IPS-NIHi11 (cell line): ENCODE measurements around the gene BOLA1.
"Not testable (repeated sequence)": the region's sequence is repeated elsewhere in the genome, so short reads cannot be mapped to it uniquely, and the experiment has no call there.

Experiments used
- DNase-seq: peaks from one replicate; pipeline ENCODE4 v3.0.0; 2012; ENCODE audit warnings: mixed read lengths, low spot score

The BOLA1 gene

DNA sequence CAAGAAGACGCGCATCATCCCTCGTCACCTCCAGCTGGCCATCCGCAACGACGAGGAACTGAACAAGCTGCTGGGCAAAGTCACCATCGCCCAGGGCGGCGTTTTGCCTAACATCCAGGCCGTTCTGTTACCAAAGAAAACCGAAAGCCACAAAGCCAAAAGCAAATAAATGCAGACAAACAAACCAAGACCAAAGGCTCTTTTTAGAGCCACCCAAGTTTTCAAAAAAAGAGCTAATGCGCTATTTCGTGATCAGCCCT lies 12.2 kb upstream of the BOLA1 start:
- DNase-seq = not testable (repeated sequence)

DNA sequence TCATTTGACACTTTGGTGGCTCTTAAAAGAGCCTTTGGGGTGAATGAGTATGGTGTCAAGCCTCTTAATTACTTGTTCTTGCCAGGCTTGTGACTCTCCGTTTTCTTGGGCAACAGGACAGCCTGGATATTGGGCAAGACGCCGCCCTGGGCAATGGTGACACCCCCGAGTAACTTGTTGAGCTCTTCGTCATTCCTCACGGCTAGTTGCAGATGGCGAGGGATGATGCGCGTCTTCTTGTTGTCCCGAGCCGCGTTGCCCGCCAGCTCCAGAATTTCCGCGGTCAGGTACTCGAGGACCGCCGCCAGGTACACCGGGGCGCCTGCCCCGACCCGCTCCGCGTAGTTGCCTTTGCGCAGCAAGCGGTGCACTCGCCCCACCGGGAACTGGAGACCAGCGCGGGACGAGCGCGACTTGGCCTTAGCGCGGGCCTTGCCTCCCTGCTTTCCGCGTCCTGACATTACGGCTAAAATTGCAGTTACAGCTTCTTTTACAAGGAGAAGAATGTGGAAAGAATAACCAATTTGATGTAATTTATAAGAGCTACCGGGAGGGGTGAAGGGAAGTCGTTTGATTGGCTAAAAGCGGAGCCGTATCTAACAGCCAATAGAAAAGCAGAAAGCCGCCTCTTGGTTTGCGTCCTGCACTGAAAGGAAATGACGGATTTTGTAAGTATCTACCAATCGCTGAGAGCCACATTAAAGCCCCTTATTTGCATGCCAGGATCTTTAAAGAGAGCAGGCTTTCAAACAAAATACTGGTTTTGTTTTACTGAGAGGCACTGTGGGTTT lies 11.7 kb upstream of the BOLA1 start:
- peak; percentile 72 for DNase-seq

DNA sequence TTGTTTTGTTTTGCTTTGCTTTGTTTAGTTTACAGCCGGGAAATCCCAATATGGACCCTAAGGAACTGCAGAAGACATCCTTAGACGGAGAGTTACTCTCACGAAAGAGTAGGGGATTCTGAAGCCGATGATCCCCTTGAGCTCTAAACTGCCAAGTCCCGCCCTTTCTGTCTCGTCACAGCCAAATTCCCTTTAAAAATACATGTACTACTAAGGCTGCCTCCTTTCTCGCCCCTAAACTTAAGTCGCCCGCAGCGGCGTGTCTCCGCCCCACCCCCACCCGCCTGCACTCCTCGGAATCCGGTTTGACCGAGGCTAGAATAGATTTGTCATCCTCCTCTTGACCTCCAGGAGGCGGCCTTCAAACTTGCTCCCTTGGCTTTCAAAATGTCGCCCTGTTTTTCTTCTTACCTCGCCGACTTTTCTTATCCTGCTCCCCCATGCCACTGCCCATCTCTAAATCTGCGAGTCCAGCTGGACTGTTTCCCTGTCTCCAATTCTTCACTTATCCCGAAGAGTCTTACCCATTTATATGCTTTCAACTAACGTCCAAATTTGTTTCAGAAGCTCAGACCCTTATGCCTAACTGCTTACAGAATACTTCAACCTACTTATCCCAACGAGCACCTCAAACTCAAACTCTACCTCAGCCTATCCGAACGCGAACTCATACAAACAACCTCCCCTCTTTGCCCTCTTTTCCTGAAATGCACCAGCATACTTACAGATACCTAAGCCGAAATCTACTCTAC lies 10.9 kb upstream of the BOLA1 start:
- DNase-seq = peak; percentile 63

DNA sequence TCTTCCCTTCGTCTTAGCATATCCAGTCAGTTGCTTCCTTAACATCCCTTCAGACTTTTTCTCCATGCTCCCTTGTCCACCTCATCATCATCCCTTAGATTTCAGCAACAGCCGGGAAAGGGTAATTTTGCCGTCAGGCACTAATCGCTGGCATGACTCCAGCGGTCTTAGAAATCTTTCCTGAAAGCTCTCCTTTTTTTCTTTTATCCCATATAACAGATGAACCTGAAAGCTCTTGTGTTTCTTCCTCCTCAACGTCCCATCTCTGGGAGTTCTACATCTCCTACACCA lies 10.4 kb upstream of the BOLA1 start:
- no peak for DNase-seq

DNA sequence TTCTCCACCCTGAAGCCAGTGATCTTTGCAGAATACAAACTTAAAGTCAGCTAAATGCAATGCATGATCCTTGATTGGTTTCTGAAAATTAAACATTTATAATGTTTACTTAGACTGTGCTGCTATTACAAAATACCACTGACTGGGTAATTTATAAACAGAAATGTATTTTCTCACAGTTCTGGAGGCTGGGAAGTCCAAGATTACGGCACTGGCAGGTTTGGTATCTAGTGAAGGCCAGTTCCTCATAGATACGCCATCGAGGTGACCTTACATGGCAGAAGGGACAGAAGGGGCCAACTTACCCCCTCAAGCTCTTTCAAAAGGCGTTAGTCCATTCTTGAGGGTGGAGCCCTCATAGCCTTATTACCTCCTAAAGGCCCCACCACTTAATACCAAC lies 2.8 kb upstream of the BOLA1 start:
- DNase-seq = no peak

DNA sequence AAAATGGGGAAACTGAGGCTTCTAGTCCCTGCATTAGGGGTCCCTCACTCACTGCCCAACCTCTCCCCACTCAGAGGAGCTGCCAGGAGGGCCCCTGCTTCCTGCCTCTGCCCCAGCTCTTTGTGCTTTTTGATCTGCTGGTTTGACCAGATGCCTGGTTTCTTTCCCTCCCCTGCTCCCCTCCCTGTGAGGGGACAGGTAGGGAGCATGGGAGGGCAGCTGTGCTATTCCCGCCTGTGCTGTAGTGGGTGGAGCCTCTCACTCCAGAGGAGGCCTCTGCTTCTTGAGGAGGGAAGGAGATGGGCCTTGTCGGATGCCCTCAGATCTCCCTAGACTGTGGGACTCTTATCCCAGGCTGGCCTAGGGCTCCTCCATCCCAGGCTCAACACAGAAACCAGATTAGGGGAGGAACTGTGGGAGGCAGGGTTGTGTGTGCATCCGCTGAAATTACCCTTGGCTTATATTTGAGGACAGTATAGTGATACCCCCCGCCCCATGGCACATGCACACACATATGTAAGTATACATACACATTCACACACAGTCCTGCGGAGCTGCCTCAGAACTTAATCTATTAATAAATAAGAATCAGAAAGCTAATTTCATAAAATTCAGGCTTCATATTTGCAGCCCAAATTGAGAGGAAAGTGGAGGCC lies 4.6 kb downstream of the BOLA1 start:
- peak; percentile 51 for DNase-seq

DNA sequence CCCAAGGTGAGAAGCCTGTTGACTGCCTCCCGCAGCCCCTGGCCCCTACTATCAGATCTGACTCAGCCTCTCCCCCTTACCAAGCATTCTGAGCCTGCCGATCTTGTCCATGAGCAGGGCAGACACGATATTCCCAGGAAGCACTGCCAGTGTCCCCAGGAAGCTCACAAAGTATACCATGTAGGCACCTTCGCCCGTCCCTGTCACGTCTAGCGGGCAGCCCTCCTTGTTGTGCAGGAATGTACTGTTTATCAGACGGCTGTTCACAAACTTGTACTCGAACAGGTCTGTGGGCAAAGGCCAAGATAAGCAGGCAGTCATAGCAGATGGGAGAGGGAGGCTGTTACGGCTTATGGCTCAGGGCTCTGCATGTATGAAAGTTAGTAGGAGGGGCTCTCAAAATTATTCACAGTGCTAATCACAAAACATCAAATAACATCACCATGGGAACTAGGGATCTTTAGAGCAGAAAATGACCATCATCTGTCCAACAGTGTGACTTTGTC lies 7.3 kb downstream of the BOLA1 start:
- no peak for DNase-seq

DNA sequence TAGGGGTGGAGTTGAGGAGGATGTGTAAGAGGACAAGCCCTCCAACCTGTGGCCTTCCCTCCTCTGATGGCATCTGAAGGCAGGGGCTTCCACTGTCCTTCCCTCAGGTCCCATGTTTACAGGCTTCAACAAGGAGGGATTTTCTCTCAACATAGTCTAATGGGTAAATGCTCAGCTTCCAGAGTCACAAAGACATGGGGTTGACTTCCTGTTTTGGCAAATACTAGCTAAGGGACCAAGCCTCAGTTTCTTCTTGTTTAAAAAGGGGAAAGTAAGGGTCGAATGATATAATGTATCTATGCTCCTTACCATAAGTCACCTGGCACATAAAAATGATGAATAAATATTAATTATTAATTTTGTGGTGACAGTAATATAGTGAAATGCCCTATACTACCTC lies 15.2 kb downstream of the BOLA1 start:
- no peak for DNase-seq

DNA sequence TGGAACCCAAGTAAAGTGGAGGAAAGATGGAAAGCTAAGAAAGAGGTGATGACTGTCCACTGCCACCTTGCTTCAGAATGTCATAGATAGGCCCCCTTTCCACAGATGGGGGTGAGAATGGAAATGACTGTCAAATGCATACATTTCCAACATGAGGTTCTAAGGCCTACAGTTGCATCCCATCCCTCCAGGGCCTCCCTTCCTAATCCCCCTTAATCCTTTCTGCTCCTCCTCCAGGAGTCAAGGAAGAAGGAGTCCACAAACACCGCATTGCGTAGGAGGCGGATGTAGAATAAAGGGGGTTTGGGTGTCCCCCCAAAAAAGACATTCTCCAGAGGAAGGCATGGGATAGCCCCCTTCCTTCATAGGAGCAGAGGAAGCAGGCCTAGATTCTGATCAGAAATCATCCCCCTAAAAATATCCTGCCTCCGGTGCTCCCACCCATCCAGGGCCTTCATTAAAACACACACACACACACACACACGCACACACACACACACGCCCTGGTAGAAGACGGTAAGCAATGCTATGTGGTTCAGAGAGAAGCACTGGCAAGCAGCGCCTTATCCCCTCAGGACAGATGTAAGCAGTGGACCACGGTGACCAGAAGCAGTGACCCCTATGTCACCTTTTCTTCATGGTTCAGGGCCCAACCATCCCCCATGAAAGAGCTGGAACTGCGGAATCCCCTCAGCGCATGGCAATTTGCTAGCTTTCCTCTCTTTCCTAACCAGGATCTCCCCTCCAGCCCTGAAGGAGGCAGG lies 16.2 kb downstream of the BOLA1 start:
- no peak for DNase-seq

DNA sequence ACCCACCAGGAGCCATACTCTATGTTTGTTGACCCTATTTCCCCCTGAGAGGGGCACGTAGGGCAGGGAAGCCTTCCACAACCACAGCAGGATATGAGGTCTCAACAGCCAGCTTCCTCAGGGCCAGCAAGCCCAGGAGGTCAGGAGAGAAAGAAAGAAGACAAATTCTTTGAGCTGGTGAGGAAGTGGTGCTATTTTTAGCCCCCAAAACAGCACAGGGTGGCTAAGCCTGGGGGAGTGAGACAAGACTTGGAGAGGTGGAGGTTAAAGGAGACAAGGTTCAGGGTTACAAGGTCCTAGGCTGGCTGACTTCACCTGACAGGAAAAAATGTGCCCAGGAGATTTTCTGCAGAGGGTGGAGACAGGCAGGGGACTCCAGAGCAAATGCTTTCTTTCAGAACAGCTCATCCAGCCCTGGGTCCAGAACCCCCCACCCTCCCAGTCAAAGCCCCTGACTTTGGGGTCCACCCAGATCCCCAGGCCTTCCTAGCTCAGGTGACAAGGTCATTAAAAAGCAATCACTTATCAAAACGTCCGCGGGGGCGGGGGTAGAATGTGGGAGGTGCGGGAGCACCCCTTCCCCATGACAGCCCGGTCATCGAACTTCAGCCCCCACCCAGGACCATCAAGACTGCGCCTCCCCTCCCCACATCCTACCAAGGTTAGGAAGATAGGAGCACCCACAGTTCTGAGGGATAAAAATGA lies 17.0 kb downstream of the BOLA1 start:
- DNase-seq = no peak

DNA sequence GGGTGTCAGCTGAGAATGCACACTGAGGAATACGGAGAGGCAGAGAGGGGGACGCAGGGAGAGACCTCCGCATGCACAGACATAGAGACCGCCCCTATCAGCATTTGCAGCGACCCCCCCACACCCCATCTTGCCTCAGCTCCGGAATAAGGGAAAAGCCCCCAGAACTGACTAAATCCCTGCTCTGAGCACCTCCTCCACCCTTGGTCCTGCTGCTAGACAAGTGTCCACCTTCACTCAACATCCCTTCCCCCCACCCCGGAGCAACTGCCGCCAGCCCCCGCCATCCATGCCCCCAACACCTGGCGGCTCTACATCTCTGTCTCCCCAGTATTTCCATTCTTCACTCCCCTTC lies 17.5 kb downstream of the BOLA1 start:
- DNase-seq = no peak

DNA sequence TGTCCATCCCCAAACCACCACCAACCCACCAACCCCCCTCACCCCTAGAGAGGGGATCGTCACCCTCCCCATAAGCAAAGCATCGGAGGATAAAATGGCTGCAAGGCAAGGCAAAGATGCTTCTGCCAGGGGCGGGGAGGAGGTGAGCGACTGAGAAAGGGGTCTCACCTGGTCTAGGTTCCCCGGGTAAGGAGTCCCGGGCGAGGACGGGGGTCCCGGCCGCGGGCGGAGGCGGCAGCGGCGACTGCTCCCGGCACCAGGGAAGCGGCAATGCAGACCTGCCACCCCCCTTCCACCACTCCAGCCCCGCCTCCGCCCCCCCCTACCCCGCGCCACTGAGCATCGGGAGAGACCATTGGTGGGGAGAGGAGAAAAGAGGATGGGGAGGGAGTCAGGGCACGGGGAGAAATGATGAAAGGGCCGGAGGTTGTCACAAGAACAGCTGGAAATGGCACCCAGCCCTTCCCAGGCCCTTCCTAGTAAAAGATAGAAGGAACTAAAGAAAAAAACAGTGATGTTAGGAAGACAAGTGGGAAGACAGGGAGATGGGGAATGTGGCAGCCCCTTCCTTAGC lies 18.3 kb downstream of the BOLA1 start, which contains the start of gene SV2A:
SV2A (minus strand) TSS at position 274 of the 574 bp plus-strand sequence. CDS start 4,004 bp downstream, outside the sequence.
- peak; percentile 90 for DNase-seq

DNA sequence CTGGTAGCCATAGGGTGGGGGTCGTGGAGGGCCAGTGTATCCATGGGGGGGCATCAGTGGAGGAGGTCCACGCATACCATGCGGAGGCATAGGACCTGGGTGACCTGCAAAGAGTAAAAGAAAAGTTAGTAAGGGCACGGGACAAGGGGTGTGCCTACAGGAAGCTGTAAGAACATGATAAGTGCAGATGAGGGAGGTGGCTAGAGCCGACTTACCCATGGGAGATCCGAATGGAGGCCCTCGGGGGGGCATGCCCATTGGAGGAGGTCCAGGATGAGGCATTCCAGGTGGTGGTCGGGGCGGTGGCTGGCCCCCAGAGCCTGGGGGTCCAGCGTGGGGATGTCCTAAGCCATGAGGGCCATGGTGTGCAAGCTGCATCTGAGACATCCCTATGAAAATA lies 24.3 kb downstream of the BOLA1 start:
- no peak for DNase-seq

DNA sequence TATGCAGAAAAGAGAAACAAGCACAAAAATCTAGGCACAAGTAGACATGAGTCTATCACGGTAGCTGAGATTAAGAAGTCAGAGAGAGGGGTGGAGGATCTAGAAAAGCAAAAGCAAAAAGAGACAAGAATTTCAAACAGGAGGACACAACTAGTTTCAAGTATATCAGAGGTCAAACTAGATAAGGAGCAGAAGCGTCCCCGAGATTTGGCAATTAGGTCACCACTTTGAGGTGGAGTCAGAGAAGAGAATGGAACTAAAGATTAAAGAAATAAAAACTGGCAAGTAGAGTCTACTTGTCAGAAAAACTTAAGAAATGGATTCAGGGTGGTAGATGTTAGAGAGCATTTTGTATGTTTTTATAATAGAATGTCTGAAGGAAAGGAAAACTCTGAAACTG lies 26.0 kb downstream of the BOLA1 start:
- DNase-seq = no peak

DNA sequence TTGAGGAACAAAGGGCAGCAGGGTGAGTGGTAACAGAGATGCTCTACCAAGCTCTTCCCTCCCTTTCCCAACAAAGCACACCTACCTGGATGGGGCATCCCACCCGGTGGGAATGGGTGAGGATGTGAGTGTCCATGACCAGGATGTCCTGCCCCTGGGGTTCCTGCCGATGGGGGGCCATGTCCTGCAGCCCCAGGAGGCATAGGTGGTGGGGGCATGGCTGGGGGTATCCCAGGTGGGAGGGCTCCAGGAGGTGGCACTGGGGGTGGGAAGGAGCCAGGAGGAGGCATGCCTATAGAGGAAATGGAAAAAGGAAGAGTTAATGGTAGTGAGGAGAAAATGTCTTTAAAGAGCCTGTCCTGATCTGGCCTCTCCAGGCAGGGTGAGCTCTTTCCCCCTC lies 26.4 kb downstream of the BOLA1 start:
- DNase-seq = no peak

DNA sequence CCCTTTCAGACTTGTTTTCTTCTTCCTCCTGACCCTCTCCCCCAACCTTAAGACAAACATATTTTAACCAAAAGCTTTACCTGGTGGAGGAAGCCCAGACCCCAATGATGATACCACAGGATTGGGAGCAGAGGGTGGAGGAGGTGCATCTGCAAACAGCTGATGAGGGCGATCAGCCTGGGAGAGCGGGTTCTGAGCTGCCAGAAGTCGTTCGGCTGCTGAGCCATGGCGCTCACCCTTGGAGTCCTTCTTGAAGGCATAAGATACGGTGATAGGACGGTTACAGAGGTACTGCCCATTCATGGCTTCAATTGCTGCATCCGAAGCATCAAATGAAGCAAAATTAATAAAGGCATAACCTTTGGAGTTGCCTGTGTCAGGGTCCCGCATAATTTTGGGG lies 26.9 kb downstream of the BOLA1 start:
- no peak for DNase-seq

DNA sequence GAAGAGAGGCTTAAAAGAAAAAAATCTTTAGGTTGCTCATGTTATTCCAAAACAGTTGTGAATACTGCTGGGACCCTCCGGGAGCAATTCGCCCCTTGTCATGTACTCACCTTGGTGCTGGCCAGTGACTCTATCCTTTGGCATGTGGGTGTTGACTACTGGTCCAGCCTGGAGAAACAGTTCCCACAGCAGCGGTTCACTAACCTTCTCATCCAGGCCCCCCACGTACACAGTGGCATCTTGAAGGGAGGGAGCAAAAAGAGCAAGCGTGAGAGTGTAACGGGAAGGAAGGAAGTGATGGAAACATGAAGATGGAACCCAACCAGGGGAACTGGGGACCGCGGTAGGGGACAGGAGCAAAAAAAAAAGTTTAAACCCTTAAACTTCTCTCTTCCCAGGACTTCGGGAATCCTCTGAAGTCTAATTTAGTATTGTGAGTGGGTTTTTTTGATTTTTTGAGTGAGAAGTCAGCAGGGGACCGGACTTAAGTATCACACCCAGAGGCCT lies 27.7 kb downstream of the BOLA1 start:
- DNase-seq = no peak

DNA sequence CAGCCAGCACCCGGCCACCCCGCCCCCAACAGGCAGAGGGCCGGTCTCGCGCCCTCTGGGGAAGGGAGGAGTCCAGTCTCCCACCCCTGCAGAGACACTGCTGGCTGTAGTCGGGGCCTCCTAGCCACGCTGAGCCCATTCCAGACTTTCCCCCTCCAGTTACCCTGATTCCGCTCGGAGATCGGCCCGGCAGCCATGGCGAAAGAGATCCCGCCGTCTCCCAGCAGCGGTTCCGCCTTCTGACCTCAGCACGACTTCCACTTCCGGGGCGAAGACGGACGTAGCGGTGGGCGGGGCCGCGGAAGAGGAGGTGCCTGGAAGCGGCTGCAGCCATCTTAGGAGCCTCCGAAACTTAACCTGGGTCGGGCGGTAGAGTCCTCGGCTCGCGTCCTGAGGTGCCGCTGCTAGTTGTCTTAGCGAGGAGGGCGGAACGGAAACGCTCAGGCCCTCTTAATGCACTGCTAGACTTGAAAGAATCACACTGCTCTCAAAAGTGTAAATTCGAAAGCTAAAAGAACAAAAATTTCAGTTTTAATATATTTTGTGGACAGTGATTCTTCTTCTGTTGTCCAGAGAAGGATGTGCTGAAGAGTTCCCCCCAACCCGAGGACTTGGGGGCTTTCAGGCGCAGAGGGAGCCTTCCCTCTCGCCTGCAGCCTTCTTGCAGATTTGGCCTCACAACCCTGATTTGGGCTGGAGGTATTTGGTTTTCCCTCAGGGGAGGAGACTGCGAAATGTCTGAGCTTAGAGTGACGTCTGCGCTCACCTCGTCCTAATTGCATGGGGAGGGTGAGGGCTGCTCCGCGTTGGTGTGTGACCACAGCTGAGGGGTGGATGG lies 28.4 kb downstream of the BOLA1 start, which contains the start of gene SF3B4:
SF3B4 (minus strand) TSS at position 241 of the 838 bp plus-strand sequence; CDS start at position 197, 44 bp downstream.
- DNase-seq = peak; percentile 90

DNA sequence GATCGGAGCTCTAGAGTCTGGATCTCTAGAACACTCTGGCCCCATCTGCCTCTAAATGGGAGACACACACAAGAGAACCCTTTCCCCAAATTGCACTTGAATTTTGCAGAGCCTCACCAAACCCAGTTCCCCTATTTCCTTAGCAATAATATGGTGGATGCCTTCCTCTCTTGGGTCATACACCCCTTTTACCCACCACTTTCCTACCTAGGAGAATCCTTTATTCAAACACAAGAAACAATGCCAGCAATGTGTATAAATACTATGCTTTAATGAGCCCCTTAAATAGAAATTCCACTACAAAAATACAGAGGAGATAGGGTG lies 29.0 kb downstream of the BOLA1 start:
- DNase-seq = no peak

DNA sequence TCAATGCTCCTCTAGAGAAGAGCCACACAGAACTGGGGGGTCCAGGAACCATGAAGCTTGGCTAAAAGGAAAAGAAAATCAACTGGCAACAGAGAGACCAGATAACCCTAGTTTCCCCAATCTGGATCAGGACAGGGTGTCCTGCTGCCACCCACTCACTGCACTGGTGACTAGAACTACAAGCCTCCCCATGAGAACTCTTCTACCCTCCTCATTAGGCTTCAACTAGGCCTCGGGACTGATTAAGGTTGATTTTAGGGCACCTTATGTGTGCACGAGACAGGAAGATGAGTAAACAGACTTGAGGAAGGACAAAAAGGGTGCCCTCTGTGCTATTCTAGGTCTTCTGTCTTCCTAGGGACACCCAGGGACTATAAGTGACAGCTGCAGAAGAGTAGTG lies 30.5 kb downstream of the BOLA1 start:
- no peak for DNase-seq
